CD14-positive monocyte (primary cell): ENCODE data around the gene TMEM126A. TPM values are rescaled to one million over a fixed set of nuclear protein-coding genes. Genes with fewer than 3 reads are reported as not detected.

Experiments
- DNase-seq, 3 donors: peaks; one replicate each; pipeline ENCODE4 v3.0.0-alpha.2; 2011 to 2022
- H2AFZ ChIP-seq: 2 replicates; pipeline ENCODE4 v1.6.0; 2012; ENCODE audit warnings: mild to moderate bottlenecking, low read depth, low read length, inconsistent platforms; ENCODE audit not compliant: insufficient read depth, poor library complexity, severe bottlenecking
- H3K27ac ChIP-seq, 2 donors: 1 replicate in 1 of 2; 2 replicates in 1 of 2; pipeline ENCODE4 v1.5.1; 2012 to 2013; ENCODE audit warnings: low read length in 2 of 2, control low read depth in 1 of 2, inconsistent platforms in 1 of 2, low read depth in 1 of 2, mild to moderate bottlenecking in 1 of 2
- H3K27me3 ChIP-seq, 2 donors: one replicate each; pipeline versions ENCODE4 v1.6.0 to v1.6.1; 2011 to 2013; ENCODE audit warnings: low read length in 2 of 2; ENCODE audit not compliant: control insufficient read depth in 2 of 2, insufficient read depth in 2 of 2
- H3K36me3 ChIP-seq, 2 donors: replicated peaks in 1 of 2; 1 replicate in 1 of 2; 2 replicates in 1 of 2; pipeline versions ENCODE4 v1.5.1 to v1.6.1; 2012 to 2013; ENCODE audit warnings: low read length in 2 of 2, control low read depth in 1 of 2, inconsistent platforms in 1 of 2, mild to moderate bottlenecking in 1 of 2; ENCODE audit not compliant: insufficient read depth in 2 of 2, control insufficient read depth in 1 of 2
- H3K4me1 ChIP-seq, 2 donors: 1 replicate in 1 of 2; 2 replicates in 1 of 2; pipeline versions ENCODE4 v1.5.1 to v1.6.1; 2012 to 2013; ENCODE audit warnings: low read length in 2 of 2, control low read depth in 1 of 2, inconsistent platforms in 1 of 2, mild to moderate bottlenecking in 1 of 2, moderate library complexity in 1 of 2; ENCODE audit not compliant: insufficient read depth in 2 of 2, control insufficient read depth in 1 of 2
- H3K4me2 ChIP-seq: replicated peaks from 2 replicates; pipeline ENCODE3; 2012; ENCODE audit warnings: low read length, moderate library complexity, mild to moderate bottlenecking; ENCODE audit not compliant: poor library complexity, severe bottlenecking; ENCODE audit errors: extremely low read depth
- H3K4me3 ChIP-seq, 3 experiments: fragments of 200-600 bp in 1 of 3; sonication (generic) in 1 of 3; replicated peaks in 1 of 3; 1 replicate in 2 of 3; 2 replicates in 1 of 3; pipeline ENCODE4 v1.5.1; 2011 to 2013; ENCODE audit warnings: low read length in 3 of 3, mild to moderate bottlenecking in 3 of 3, control low read depth in 2 of 3, low read depth in 2 of 3, inconsistent platforms in 1 of 3, moderate library complexity in 1 of 3
- H3K79me2 ChIP-seq: 2 replicates; pipeline ENCODE4 v1.6.0; 2012; ENCODE audit warnings: mild to moderate bottlenecking, control low read depth, inconsistent platforms, low read length, moderate library complexity; ENCODE audit not compliant: insufficient read depth
- H3K9ac ChIP-seq: 2 replicates; pipeline ENCODE4 v1.6.0; 2017; ENCODE audit warnings: low read length, mild to moderate bottlenecking; ENCODE audit not compliant: insufficient read depth, poor library complexity, severe bottlenecking
- H3K9me3 ChIP-seq, 2 donors: replicated peaks in 1 of 2; 1 replicate in 1 of 2; 2 replicates in 1 of 2; pipeline versions ENCODE4 v1.5.1 to v1.6.1; 2012 to 2013; ENCODE audit warnings: low read length in 2 of 2, control low read depth in 1 of 2; ENCODE audit not compliant: control insufficient read depth in 1 of 2, insufficient read depth in 1 of 2
- H4K20me1 ChIP-seq: 2 replicates; pipeline ENCODE4 v1.6.0; 2012; ENCODE audit warnings: mild to moderate bottlenecking, low read length, control low read depth, moderate library complexity; ENCODE audit not compliant: insufficient read depth
- H3K27ac Mint-ChIP-seq, 7 donors: one replicate each; pipeline ENCODE4 v1.8.0; 2020; ENCODE audit warnings: mild to moderate bottlenecking in 7 of 7, mixed read lengths in 7 of 7, moderate library complexity in 6 of 7, inconsistent platforms in 2 of 7
- H3K27me3 Mint-ChIP-seq, 3 donors: one replicate each; pipeline ENCODE4 v1.8.0; 2021 to 2022; ENCODE audit warnings: low read depth in 3 of 3, mild to moderate bottlenecking in 3 of 3, mixed read lengths in 3 of 3, moderate library complexity in 3 of 3, inconsistent platforms in 1 of 3
- H3K36me3 Mint-ChIP-seq, 2 donors: one replicate each; pipeline ENCODE4 v1.8.0; 2020; ENCODE audit warnings: mixed read lengths in 2 of 2, inconsistent platforms in 1 of 2, mild to moderate bottlenecking in 1 of 2
- H3K4me1 Mint-ChIP-seq: one replicate; pipeline ENCODE4 v1.8.0; 2020; ENCODE audit warnings: mild to moderate bottlenecking, mixed read lengths
- H3K4me3 Mint-ChIP-seq, 2 donors: one replicate each; pipeline ENCODE4 v1.8.0; 2020; ENCODE audit warnings: mild to moderate bottlenecking in 2 of 2, mixed read lengths in 2 of 2, moderate library complexity in 1 of 2
- H3K9me3 Mint-ChIP-seq, 7 donors: one replicate each; pipeline ENCODE4 v1.8.0; 2020 to 2022; ENCODE audit warnings: mixed read lengths in 7 of 7, mild to moderate bottlenecking in 6 of 7, moderate library complexity in 6 of 7, inconsistent platforms in 2 of 7
- CTCF ChIP-seq: fragments of 200-600 bp; IDR thresholded peaks from one replicate; pipeline ENCODE4 v1.8.0; 2022; ENCODE audit warnings: antibody characterized with exemption, mild to moderate bottlenecking
- WGBS: methylation state at CpG from one replicate; pipeline ENCODE4 v1.1.5; 2013; ENCODE audit warnings: missing lambda C conversion rate; ENCODE audit not compliant: insufficient coverage; 5-methylcytosine and 5-hydroxymethylcytosine counted together
- intact Hi-C, 2 donors: fragments of 100-400 bp; cut with micrococcal nuclease; formaldehyde crosslinking; loops; one replicate each; pipeline versions ENCODE4 v1.15.0 to v1.15.1; 2023
- polyA plus RNA-seq, 3 donors: library from polyadenylated mRNA; depleted of rRNA in 1 of 3; unstranded in 2 of 3; stranded (reverse) in 1 of 3; fragments of 300-500 nt in 2 of 3; fragments of >200 nt in 1 of 3; fragmentation: Illumina TruSeq in 2 of 3; gene quantifications; 1 replicate in 2 of 3; 2 replicates in 1 of 3; pipeline ENCODE4 v1.2.3, GENCODE V29; 2012 to 2021

TMEM126A gene
- polyA plus RNA-seq, 3 donors: 23.9 to 71.3 (median 71.1) TPM

GRCh38 chr11:85626496-85626895 is 21.3 kb upstream of the TMEM126A start:
- H3K27ac Mint-ChIP-seq: no peak overlapping the region
- WGBS: no CpG with 5 or more reads among the region's 2 CpGs
- H3K4me3 Mint-ChIP-seq: no peak overlapping the region

GRCh38 chr11:85627332-85627997 is 20.3 kb upstream of the TMEM126A start, which contains the start of gene DLG2:
DLG2 (minus strand) TSS chr11:85627344.
- DNase-seq: peak in 2 of 3 donors; percentile 7 to 16
- H3K27ac Mint-ChIP-seq: peak within 1 kb of the TSS; percentile 88 to 97 (median 93)
- intact Hi-C loops: loop anchor here (5.0 kb wide), 1 partner anchor 35 kb away; no protein-coding TSS in a partner anchor
- H3K27me3 Mint-ChIP-seq: peaks cover 0 to 3% (median 0%) of the 10 kb centered on the region in 3 donors
- Histone ChIP-seq H3K4me1 (peaks cover 15 to 22% of the 10 kb centered on the region in 2 donors), H3K9me3 (no peaks in the 10 kb centered on the region), H3K27ac (peak within 1 kb of the TSS; percentile 45 to 87), H3K9ac (peak within 1 kb of the TSS; percentile 72), H3K27me3 (no peaks in the 10 kb centered on the region), H2AFZ (peak within 1 kb of the TSS; percentile 99), H3K4me3 (peak within 1 kb of the TSS; percentile 68 to 91 (median 89)), H3K4me2 (peak within 1 kb of the TSS; percentile 96), H3K36me3 (peaks cover 3 to 20% of the 10 kb centered on the region in 2 donors), H4K20me1 (peaks cover 6% of the 10 kb centered on the region), H3K79me2 (peaks cover 38% of the 10 kb centered on the region)
- peaks cover 9% of the 10 kb centered on the region in 2 donors for H3K36me3 Mint-ChIP-seq
- WGBS: 0% methylated on average over 18 of the region's 23 CpGs
- TF ChIP-seq CTCF: no peak
- peak within 1 kb of the TSS; percentile 96 to 98 for H3K4me3 Mint-ChIP-seq
- peaks cover 17% of the 10 kb centered on the region for H3K4me1 Mint-ChIP-seq
- H3K9me3 Mint-ChIP-seq: no peaks in the 10 kb centered on the region

More at GRCh38 chr11:85626496-85626895, 21.3 kb upstream of the TMEM126A start:
- Mint-ChIP-seq H3K27me3 (peaks cover 0 to 3% (median 0%) of the 10 kb centered on the region in 3 donors), H3K9me3 (no peaks in the 10 kb centered on the region), H3K36me3 (peaks cover 3 to 6% of the 10 kb centered on the region in 2 donors), H3K4me1 (peaks cover 17% of the 10 kb centered on the region)
- Histone ChIP-seq H3K9ac (no peak overlapping the region), H3K79me2 (peaks cover 31% of the 10 kb centered on the region), H3K9me3 (no peaks in the 10 kb centered on the region), H3K36me3 (peaks cover 3 to 12% of the 10 kb centered on the region in 2 donors), H3K4me3 (no peak overlapping the region), H3K4me1 (peaks cover 15 to 22% of the 10 kb centered on the region in 2 donors), H2AFZ (no peak overlapping the region), H4K20me1 (peaks cover 6% of the 10 kb centered on the region), H3K27me3 (no peaks in the 10 kb centered on the region), H3K4me2 (no peak overlapping the region), H3K27ac (no peak overlapping the region)
- DNase-seq: no peak
- intact Hi-C loops: loop anchor here (5.0 kb wide), 1 partner anchor 36 kb away; no protein-coding TSS in a partner anchor
- TF ChIP-seq CTCF: no peak
